NB4 (cell line): ENCODE results near the gene PDZK1IP1.

Source experiments
- POLR2A ChIP-seq: IDR thresholded peaks from 2 replicates; pipeline ENCODE4 v1.6.1; 2011; ENCODE audit warnings: mild to moderate bottlenecking; ENCODE audit not compliant: insufficient read length; ENCODE audit errors: extremely low read depth
- TF ChIP-seq, protein P1 (sequence below): IDR thresholded peaks from one replicate; pipeline ENCODE4 v1.5.1; 2012; ENCODE audit warnings: low read depth, low read length
- TF ChIP-seq, protein P2 (sequence below): IDR thresholded peaks from 2 replicates; pipeline ENCODE4 v1.6.1; 2011; ENCODE audit warnings: low read depth, low read length

DNA sequence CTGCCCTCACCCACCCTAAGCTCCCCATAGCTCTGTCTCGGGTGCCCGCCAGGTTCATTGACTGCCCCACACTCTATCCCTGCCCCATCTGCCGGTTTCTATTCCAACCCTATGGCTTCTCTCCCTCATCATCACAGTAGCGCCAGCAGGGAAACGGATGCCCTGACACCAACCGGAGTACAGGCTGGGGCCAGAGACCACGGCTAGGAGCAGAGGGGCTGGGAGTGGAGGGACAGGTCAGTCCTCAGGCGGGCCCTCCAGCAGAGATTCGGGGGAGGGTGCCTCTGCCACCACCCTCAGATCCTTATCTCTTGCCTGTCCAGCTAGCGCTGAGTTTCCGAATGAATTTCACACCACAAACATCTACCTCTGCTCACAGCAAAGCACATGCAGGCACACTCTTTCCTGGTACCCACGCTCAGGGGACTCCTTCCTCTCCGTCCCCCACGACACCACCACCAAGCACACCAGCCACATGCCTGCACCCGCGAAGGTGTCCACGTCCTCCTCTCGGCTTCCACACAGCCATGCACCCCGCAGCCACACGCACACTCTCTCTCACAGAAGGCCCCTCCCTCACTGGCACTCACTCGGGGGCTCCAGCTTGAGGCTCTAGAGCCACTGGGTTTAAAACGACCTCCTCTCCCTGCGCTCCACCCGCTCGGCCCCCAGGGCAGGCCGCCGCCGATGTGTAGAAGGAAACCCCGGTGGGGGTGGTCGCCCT is 35.0 kb upstream of the PDZK1IP1 start:
- TF ChIP-seq, protein P1, sequence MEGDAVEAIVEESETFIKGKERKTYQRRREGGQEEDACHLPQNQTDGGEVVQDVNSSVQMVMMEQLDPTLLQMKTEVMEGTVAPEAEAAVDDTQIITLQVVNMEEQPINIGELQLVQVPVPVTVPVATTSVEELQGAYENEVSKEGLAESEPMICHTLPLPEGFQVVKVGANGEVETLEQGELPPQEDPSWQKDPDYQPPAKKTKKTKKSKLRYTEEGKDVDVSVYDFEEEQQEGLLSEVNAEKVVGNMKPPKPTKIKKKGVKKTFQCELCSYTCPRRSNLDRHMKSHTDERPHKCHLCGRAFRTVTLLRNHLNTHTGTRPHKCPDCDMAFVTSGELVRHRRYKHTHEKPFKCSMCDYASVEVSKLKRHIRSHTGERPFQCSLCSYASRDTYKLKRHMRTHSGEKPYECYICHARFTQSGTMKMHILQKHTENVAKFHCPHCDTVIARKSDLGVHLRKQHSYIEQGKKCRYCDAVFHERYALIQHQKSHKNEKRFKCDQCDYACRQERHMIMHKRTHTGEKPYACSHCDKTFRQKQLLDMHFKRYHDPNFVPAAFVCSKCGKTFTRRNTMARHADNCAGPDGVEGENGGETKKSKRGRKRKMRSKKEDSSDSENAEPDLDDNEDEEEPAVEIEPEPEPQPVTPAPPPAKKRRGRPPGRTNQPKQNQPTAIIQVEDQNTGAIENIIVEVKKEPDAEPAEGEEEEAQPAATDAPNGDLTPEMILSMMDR, result no peak
- TF ChIP-seq, protein P2, sequence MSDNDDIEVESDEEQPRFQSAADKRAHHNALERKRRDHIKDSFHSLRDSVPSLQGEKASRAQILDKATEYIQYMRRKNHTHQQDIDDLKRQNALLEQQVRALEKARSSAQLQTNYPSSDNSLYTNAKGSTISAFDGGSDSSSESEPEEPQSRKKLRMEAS, result no peak
- TF ChIP-seq POLR2A, result no peak
